Measurements from ENCODE around the gene SEMA6A. TPM values are rescaled to one million over a fixed set of nuclear protein-coding genes. Genes with fewer than 3 reads are reported as not detected.

SEMA6A gene
- total RNA-seq, 1 experiment from 2014 or later, result 406 TPM

DNA sequence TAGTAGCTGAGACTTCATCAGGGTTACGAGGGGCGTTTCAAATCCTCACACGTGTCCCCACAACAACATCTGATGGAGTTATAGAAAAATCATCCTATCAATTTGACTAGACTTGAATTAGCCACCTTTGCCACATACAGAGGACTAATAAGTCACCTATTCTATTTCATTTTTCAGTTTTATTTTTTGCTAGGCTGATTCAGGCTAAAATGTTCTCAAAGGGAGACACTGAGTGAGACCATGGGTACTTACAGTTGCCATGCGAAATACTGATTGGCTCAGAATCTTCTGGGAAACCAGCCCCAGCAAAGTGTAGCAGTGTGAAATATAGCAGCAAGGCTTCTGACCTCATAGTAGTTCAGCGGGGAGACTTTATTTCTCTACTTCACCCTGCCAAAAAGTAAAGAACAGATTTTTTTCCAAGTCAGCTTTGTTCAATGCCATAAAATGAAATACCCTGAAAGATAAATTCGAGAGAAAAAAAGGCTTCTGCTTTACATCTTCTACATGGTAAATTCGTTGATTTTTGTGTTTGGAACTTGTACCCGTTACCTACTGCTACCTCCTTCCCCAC lies 69.9 kb downstream of the SEMA6A start:
- CTCF ChIA-PET, result no interaction called here
- no peak for ATAC-seq

DNA sequence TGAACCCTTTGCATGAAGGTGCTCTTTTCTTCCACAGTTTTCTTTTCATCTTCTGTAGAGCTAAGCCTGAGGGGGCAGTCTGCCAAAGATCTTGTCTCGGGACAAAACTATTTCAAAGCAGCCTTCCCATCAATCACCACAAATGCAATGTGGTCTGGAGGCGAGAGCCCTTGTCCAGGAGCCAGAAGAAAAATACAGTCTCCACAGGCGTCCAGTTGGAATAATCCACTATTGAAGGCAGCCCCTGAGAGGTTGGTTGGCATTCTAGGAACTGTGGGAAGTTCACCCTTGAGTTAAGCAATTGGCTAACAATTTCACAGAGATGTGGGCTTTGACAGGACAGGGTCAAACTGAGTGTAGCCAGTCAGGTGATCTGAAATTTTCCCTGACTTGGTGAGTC lies 72.0 kb downstream of the SEMA6A start:
- ATAC-seq (no peak), DNase-seq (ENCODE audit: low spot score) (no peak)
- no peak overlapping the region for H3K4me3 Mint-ChIP-seq
- CTCF ChIA-PET, result no interaction called here
- POLR2A ChIA-PET, result no interaction called here
- peaks cover 70% of the 10 kb centered on the region for H3K36me3 Mint-ChIP-seq
- H3K27ac Mint-ChIP-seq, result peak overlapping the region; percentile 96
- H3K27me3 Mint-ChIP-seq (ENCODE audit: low read depth), result no peaks in the 10 kb centered on the region
- H3K9me3 Mint-ChIP-seq, result no peaks in the 10 kb centered on the region
- TF ChIP-seq, protein P1, sequence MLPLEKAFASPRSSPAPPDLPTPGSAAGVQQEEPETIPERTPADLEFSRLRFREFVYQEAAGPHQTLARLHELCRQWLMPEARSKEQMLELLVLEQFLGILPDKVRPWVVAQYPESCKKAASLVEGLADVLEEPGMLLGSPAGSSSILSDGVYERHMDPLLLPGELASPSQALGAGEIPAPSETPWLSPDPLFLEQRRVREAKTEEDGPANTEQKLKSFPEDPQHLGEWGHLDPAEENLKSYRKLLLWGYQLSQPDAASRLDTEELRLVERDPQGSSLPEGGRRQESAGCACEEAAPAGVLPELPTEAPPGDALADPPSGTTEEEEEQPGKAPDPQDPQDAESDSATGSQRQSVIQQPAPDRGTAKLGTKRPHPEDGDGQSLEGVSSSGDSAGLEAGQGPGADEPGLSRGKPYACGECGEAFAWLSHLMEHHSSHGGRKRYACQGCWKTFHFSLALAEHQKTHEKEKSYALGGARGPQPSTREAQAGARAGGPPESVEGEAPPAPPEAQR (CRISPR knock-in tag; IDR thresholded peaks at IDR 0.05), result no peak
- TF ChIP-seq ZNF317 (CRISPR knock-in tag; IDR thresholded peaks at IDR 0.05; ENCODE audit: borderline replicate concordance, low read depth), result no peak
- TF ChIP-seq TP53 (CRISPR knock-in tag; IDR thresholded peaks at IDR 0.05), result no peak
- TF ChIP-seq, protein P2, sequence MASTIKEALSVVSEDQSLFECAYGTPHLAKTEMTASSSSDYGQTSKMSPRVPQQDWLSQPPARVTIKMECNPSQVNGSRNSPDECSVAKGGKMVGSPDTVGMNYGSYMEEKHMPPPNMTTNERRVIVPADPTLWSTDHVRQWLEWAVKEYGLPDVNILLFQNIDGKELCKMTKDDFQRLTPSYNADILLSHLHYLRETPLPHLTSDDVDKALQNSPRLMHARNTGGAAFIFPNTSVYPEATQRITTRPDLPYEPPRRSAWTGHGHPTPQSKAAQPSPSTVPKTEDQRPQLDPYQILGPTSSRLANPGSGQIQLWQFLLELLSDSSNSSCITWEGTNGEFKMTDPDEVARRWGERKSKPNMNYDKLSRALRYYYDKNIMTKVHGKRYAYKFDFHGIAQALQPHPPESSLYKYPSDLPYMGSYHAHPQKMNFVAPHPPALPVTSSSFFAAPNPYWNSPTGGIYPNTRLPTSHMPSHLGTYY (CRISPR knock-in tag; IDR thresholded peaks at IDR 0.05), result no peak
- TF ChIP-seq, protein P3, sequence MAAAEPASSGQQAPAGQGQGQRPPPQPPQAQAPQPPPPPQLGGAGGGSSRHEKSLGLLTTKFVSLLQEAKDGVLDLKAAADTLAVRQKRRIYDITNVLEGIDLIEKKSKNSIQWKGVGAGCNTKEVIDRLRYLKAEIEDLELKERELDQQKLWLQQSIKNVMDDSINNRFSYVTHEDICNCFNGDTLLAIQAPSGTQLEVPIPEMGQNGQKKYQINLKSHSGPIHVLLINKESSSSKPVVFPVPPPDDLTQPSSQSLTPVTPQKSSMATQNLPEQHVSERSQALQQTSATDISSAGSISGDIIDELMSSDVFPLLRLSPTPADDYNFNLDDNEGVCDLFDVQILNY (CRISPR knock-in tag; IDR thresholded peaks at IDR 0.05), result no peak
- no peak for TF ChIP-seq HMGA2 (CRISPR knock-in tag; IDR thresholded peaks at IDR 0.05)
- TF ChIP-seq KAT7 (CRISPR knock-in tag; IDR thresholded peaks at IDR 0.05; ENCODE audit: borderline replicate concordance), result no peak
- TF ChIP-seq, protein P4, sequence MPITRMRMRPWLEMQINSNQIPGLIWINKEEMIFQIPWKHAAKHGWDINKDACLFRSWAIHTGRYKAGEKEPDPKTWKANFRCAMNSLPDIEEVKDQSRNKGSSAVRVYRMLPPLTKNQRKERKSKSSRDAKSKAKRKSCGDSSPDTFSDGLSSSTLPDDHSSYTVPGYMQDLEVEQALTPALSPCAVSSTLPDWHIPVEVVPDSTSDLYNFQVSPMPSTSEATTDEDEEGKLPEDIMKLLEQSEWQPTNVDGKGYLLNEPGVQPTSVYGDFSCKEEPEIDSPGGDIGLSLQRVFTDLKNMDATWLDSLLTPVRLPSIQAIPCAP (CRISPR knock-in tag; IDR thresholded peaks at IDR 0.05), result no peak
- peaks cover 97% of the 10 kb centered on the region for H3K4me1 Mint-ChIP-seq

More for the DNA sequence above, 69.9 kb downstream of the SEMA6A start:
- POLR2A ChIA-PET, result no interaction called here
- peaks cover 58% of the 10 kb centered on the region for H3K36me3 Mint-ChIP-seq
- no peaks in the 10 kb centered on the region for H3K9me3 Mint-ChIP-seq
- peaks cover 99% of the 10 kb centered on the region for H3K4me1 Mint-ChIP-seq
- H3K27ac Mint-ChIP-seq, result peak overlapping the region; percentile 87; the same call in 1 of the 2 replicates
- TF ChIP-seq, protein P5, sequence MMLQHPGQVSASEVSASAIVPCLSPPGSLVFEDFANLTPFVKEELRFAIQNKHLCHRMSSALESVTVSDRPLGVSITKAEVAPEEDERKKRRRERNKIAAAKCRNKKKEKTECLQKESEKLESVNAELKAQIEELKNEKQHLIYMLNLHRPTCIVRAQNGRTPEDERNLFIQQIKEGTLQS (CRISPR knock-in tag; conservative IDR thresholded peaks at IDR 0.05), result no peak
- TF ChIP-seq, protein P6, sequence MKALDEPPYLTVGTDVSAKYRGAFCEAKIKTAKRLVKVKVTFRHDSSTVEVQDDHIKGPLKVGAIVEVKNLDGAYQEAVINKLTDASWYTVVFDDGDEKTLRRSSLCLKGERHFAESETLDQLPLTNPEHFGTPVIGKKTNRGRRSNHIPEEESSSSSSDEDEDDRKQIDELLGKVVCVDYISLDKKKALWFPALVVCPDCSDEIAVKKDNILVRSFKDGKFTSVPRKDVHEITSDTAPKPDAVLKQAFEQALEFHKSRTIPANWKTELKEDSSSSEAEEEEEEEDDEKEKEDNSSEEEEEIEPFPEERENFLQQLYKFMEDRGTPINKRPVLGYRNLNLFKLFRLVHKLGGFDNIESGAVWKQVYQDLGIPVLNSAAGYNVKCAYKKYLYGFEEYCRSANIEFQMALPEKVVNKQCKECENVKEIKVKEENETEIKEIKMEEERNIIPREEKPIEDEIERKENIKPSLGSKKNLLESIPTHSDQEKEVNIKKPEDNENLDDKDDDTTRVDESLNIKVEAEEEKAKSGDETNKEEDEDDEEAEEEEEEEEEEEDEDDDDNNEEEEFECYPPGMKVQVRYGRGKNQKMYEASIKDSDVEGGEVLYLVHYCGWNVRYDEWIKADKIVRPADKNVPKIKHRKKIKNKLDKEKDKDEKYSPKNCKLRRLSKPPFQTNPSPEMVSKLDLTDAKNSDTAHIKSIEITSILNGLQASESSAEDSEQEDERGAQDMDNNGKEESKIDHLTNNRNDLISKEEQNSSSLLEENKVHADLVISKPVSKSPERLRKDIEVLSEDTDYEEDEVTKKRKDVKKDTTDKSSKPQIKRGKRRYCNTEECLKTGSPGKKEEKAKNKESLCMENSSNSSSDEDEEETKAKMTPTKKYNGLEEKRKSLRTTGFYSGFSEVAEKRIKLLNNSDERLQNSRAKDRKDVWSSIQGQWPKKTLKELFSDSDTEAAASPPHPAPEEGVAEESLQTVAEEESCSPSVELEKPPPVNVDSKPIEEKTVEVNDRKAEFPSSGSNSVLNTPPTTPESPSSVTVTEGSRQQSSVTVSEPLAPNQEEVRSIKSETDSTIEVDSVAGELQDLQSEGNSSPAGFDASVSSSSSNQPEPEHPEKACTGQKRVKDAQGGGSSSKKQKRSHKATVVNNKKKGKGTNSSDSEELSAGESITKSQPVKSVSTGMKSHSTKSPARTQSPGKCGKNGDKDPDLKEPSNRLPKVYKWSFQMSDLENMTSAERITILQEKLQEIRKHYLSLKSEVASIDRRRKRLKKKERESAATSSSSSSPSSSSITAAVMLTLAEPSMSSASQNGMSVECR (CRISPR knock-in tag; IDR thresholded peaks at IDR 0.05; ENCODE audit: borderline replicate concordance), result no peak
- TF ChIP-seq ZBTB21 (CRISPR knock-in tag; IDR thresholded peaks at IDR 0.05; ENCODE audit: borderline replicate concordance) (no peak), RORB (CRISPR knock-in tag; IDR thresholded peaks at IDR 0.05) (no peak), TCF7 (CRISPR knock-in tag; IDR thresholded peaks at IDR 0.05; ENCODE audit: low read depth) (no peak)
- TF ChIP-seq, protein P7, sequence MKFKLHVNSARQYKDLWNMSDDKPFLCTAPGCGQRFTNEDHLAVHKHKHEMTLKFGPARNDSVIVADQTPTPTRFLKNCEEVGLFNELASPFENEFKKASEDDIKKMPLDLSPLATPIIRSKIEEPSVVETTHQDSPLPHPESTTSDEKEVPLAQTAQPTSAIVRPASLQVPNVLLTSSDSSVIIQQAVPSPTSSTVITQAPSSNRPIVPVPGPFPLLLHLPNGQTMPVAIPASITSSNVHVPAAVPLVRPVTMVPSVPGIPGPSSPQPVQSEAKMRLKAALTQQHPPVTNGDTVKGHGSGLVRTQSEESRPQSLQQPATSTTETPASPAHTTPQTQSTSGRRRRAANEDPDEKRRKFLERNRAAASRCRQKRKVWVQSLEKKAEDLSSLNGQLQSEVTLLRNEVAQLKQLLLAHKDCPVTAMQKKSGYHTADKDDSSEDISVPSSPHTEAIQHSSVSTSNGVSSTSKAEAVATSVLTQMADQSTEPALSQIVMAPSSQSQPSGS (CRISPR knock-in tag; IDR thresholded peaks at IDR 0.05; ENCODE audit: borderline replicate concordance, low read depth), result no peak
- H3K4me3 Mint-ChIP-seq, result no peak overlapping the region
- no peak for DNase-seq (ENCODE audit: low spot score)
- no peaks in the 10 kb centered on the region for H3K27me3 Mint-ChIP-seq (ENCODE audit: low read depth)
